GM13976 (cell line): Measurements from ENCODE around the gene CCPG1.

Source experiments
- DNase-seq: peaks from one replicate; pipeline ENCODE4 v3.0.0; 2012; ENCODE audit warnings: low spot score
- CTCF ChIP-seq: IDR thresholded peaks from 2 replicates; pipeline ENCODE4 v1.5.1; 2012; ENCODE audit warnings: borderline replicate concordance, mild to moderate bottlenecking; ENCODE audit not compliant: insufficient read depth; ENCODE audit errors: extremely low read depth, missing control alignments, control extremely low read depth
- in situ Hi-C: fragments of 300-500 bp; cut with MboI; formaldehyde crosslinking; loops from one replicate; pipeline ENCODE4 v1.12.0; 2022; ENCODE audit warnings: low sequenced_read_pairs, mixed read lengths, inconsistent platforms; ENCODE audit not compliant: unreplicated experiment

Gene CCPG1

GRCh38 chr15:55320963-55321362 lies 87.2 kb downstream of the CCPG1 start:
- in situ Hi-C loops = no loop called here
- DNase-seq = no peak
- TF ChIP-seq CTCF = no peak

- no peak for TF ChIP-seq CTCF
- no peak for DNase-seq
- in situ Hi-C loops = no loop called here
Observed at GRCh38 chr15:55320238-55320550, 88.0 kb downstream of the CCPG1 start.

- peak; percentile 65 for DNase-seq
- no peak for TF ChIP-seq CTCF
- in situ Hi-C loops = no loop called here
Observed at GRCh38 chr15:55319537-55320237, 88.5 kb downstream of the CCPG1 start.

GRCh38 chr15:55318588-55319494 lies 89.3 kb downstream of the CCPG1 start, which contains the start of the genes PIGB and PIGBOS1:
TSS of gene PIGB (plus strand) at chr15:55319222. CDS start at chr15:55319251, 29 bp downstream.
TSS of gene PIGBOS1 (minus strand) at chr15:55319123. CDS start at chr15:55317792, 1,331 bp downstream.
- no peak for TF ChIP-seq CTCF
- in situ Hi-C loops = no loop called here
- peak; percentile 85 for DNase-seq
